Esophagus muscularis mucosa (tissue), 4 donors: Measurements from ENCODE around the gene PRRG4.

Experiments
- CTCF ChIP-seq, 3 experiments: fragments of 200-600 bp in 2 of 3; fragments of 450-650 bp in 1 of 3; sonication (generic) in 2 of 3; IDR thresholded peaks; one replicate each; pipeline ENCODE4 v1.5.1; 2017 to 2019; ENCODE audit warnings: antibody characterized with exemption in 3 of 3, mild to moderate bottlenecking in 2 of 3, moderate library complexity in 1 of 3
- EP300 ChIP-seq: sonication (generic); formaldehyde crosslinking; IDR thresholded peaks from one replicate; pipeline ENCODE4 v1.6.1; 2017; ENCODE audit warnings: antibody characterized with exemption
- POLR2A ChIP-seq: fragments of 450-650 bp; IDR thresholded peaks from one replicate; pipeline ENCODE4 v1.6.1; 2017; ENCODE audit warnings: antibody characterized with exemption, moderate library complexity, mild to moderate bottlenecking, low read depth
- POLR2AphosphoS5 ChIP-seq, 2 donors: sonication (generic); formaldehyde crosslinking; IDR thresholded peaks; one replicate each; pipeline ENCODE4 v1.6.1; 2017; ENCODE audit warnings: antibody characterized with exemption in 2 of 2

- TF ChIP-seq CTCF (IDR thresholded peaks at IDR 0.05), result no peak
- TF ChIP-seq POLR2AphosphoS5 (IDR thresholded peaks at IDR 0.05), result no peak
- TF ChIP-seq EP300, result no peak
- no peak for TF ChIP-seq POLR2A
These were observed 17.8 kb downstream of the PRRG4 start for GRCh38 chr11:32847511-32847910.
